GM21576 (cell line): ENCODE results near the gene CPN1.
"Not testable (repeated sequence)": the region's sequence is repeated elsewhere in the genome, so short reads cannot be mapped to it uniquely, and the experiment has no call there.

Experiments used
- ATAC-seq: cut with Tn5 transposase; IDR thresholded peaks from one replicate; pipeline ENCODE4 v1.9.1; 2021; ENCODE audit warnings: mild to moderate bottlenecking, moderate library complexity; ENCODE audit not compliant: unreplicated experiment

Gene CPN1

GRCh38 chr10:100025576-100025975 lies 56.1 kb downstream of the CPN1 start:
- ATAC-seq: no peak

- no peak for ATAC-seq
Observed at GRCh38 chr10:100024748-100025147, 56.9 kb downstream of the CPN1 start.

- ATAC-seq: no peak
Observed at GRCh38 chr10:100022403-100022802, 59.3 kb downstream of the CPN1 start.

GRCh38 chr10:100021322-100021721 lies 60.3 kb downstream of the CPN1 start:
- ATAC-seq: no peak

GRCh38 chr10:100020886-100021253 lies 60.8 kb downstream of the CPN1 start:
- ATAC-seq: no peak

GRCh38 chr10:100020142-100020885 lies 61.4 kb downstream of the CPN1 start:
- peak; percentile 81 for ATAC-seq

- ATAC-seq: no peak
Observed at GRCh38 chr10:100019787-100020141, 61.9 kb downstream of the CPN1 start.

- peak; percentile 71 for ATAC-seq
Observed at GRCh38 chr10:100014071-100014762, 67.5 kb downstream of the CPN1 start.

- no peak for ATAC-seq
Observed at GRCh38 chr10:100013621-100014020, 68.0 kb downstream of the CPN1 start.

GRCh38 chr10:100011906-100012305 lies 69.8 kb downstream of the CPN1 start:
- not testable (repeated sequence) for ATAC-seq

GRCh38 chr10:100009793-100010676 lies 71.6 kb downstream of the CPN1 start, which contains the start of gene DNMBP:
DNMBP (minus strand) TSS chr10:100009947; CDS start chr10:99972124, 37,823 bp downstream.
- peak; percentile 61 for ATAC-seq

GRCh38 chr10:100009283-100009792 lies 72.3 kb downstream of the CPN1 start:
- ATAC-seq: peak; percentile 53

- no peak for ATAC-seq
Observed at GRCh38 chr10:100008708-100009282, 72.9 kb downstream of the CPN1 start.

GRCh38 chr10:100008142-100008522 lies 73.5 kb downstream of the CPN1 start:
- no peak for ATAC-seq

- no peak for ATAC-seq
Observed at GRCh38 chr10:100007231-100008141, 74.2 kb downstream of the CPN1 start.

GRCh38 chr10:100006243-100006886 lies 75.3 kb downstream of the CPN1 start:
- ATAC-seq: no peak

- ATAC-seq: no peak
Observed at GRCh38 chr10:100004805-100005510, 76.7 kb downstream of the CPN1 start.

- no peak for ATAC-seq
Observed at GRCh38 chr10:100000109-100000644, 81.5 kb downstream of the CPN1 start.
